ENCODE measurements around the gene NMT2.

NMT2 gene

DNA sequence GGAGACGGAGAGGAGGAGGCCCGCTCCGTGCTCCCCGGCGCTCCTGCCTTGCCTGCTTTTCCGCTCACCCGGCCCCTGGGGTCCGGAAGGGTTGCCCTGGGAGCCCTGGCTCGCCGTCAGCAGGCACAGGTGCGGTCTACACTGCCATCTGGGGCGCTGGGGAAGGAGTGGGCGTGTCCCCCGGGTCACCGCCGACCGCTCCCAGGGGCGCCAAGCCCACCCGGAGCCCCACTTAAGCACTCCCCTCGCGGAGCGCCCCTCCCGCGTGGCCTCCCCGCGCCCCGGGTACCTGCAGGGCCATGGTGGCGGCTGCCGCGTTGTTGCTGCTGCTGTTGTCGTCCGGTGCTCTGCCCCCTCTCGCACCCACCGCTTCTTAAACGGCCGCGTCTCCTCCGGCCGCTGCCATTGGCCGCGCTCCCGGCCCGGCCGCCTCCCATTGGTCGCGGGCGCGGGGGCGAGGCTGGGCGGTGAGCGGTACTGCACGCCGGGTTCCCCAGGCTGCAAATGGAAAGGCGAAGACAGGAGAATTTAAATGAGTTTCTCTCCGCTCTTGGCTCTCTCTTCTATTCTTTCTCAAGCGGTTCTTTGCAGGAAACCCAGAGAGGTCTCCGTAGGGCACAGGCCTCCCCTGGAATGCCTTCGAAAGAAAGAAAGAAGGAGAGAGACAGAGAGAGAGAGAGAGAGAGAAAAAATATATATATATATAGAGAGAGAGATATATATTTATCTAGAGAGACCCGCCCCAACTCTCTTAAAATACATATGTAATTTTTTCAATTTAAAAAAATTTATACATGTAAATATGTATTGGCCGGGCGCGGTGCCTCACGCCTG is 79.8 kb downstream of the NMT2 start, which contains the start of gene ACBD7:
Gene ACBD7 (minus strand): TSS at position 349 of the 834 bp plus-strand sequence. CDS start 48 bp downstream, at position 301.
- DNase-seq: peak; percentile 89

DNA sequence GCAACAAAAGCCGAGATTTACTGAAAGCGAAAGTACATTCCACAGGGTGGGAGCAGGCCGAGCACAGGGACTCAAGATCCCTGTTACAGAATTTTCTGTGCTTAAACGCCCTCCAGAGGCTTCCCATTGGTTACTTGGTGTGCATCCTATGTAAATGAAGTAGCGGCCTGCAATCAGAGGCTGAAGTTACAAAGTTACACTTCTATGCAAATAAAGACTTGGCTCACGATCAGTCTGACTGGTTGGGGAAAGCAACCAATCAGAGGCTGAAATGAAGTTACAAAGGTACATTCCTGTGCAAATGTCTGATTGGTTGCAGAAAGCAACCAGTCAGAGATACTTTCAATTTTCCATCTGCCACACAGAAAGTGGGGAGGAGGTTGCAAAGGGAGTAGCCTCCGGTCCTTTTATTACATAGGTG is 84.0 kb downstream of the NMT2 start:
- no peak for DNase-seq

GRCh38 chr10:15083674-15084501 is 84.6 kb downstream of the NMT2 start:
- no peak for DNase-seq

DNA sequence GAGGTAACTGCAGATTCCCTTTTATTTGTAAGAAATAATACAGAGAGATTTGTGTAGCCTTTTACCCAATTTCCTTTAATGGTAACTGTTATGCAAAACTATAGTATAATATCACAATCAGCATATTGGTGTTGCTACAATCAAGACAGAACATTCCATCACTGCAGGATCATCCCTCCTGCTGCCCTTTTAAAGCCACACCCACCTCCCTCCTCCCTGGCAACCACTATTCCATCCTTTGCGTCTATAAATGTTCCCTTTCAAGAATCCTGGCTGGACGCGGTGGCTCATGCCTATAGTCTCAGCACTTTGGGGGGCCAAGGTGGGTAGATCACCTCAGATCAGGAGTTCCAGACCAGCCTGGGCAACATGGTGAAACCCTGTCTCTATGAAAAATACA is 93.1 kb downstream of the NMT2 start:
- no peak for DNase-seq

DNA sequence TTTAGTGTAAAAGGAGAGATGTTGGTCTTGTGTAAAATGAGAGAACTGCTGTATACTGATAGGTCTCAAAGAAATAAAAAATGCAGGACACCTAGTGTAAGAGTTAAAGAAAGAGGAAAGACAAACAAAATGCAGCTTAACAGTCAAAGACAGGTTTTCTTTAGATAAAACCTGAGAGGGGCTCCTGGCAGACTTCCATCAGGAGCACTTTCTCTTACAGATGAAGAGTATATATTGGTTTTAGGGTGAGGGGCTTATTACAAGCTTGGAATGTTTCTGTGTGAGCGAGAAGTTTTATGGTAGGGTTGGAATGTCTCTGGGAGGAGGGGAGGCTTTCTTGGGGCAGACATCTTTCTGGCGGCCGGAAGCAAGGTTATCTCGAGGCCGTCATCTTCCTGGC is 96.1 kb downstream of the NMT2 start:
- no peak for DNase-seq

DNA sequence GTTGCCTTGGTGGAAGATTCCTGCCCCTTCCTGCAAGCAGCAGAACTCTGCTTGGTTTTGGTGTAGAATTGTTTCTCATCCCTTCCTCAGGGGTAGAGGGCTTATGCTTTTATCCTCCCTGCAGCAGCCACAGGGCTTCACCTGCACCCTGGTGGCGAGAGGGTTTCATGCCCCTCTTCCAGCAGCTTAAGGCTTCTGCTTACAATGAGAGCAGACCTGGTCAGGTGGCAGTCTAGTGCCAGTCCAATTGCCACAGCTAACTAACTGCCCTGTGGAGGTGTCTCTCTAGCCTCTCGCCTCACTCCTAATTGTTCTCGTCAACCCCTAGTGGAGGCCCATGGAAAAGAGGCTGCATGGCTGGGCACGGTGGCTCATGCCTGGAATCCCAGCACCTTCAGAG is 99.3 kb downstream of the NMT2 start:
- no peak for DNase-seq

GRCh38 chr10:15068802-15069201 is 99.7 kb downstream of the NMT2 start:
- no peak for DNase-seq

- DNase-seq: no peak
These were observed 101.3 kb downstream of the NMT2 start for GRCh38 chr10:15067154-15067553.

DNA sequence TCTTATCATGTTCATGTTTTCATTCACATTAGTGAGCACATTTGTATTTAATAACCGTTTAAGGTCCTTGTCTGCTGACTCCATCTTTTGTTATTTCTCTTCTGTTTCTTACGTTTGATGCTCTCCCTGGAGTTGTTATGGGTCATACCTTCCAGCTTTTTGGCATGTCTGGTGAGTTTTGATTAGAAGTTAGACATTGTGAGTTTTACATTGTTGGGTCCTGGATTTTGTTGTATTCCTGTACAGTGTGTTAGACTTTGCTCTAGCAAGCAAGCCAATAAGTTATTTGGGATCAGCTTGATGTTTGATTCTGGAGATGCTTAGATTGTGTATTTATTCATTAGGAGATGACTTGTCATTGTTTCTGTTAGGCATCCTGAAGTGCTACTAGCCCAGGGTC is 107.9 kb downstream of the NMT2 start:
- no peak for DNase-seq

DNA sequence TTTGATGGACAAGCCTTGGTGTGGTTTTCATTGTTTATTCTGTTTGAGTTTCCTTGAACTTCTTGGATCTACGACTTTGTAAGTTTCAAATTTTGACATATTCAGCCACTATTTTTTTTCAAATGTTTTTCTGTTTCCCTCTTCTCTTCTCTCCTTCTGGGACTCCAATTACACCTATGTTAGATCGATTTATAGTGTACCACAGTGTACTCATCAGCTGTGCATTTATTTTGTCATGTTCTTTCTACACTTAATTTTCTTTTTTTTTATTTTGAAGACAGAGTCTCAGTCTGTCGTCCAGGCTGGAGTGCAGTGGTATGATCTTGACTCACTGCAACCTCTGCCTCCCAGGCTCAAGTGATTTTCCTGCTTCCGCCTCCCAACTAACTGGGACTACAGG is 108.6 kb downstream of the NMT2 start:
- DNase-seq: no peak

DNA sequence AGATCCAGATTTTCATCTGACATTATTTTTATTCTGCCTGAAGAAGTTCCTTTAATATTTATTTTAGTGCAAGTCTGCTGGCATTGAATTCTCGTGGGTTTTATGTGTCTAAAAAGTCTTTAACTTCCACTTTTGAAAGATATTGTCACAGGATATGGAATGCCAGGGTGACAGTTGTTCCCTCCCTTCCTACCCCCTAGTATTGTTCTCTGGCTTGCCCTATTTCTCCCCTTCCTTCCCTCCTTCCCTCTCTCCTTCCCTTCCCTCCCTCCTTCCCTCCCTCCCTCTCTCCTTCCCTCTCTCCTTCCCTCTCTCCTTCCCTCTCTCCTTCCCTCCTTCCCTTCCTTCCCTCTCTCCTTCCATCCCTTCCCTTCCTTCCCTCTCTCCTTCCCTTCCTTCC is 109.8 kb downstream of the NMT2 start:
- no peak for DNase-seq
